T-helper 17 cell (primary cell): Measurements from ENCODE around the gene PSME2. TPM values are rescaled to one million over a fixed set of nuclear protein-coding genes. Genes with fewer than 3 reads are reported as not detected.
A peak's percentile ranks its signal among the peaks of the same experiment; 100 is the strongest.

Experiments
- ATAC-seq: fragments of 150-1000 bp; cut with Tn5 transposase; 2 replicates; pipeline ENCODE4 v1.10.0; 2021; ENCODE audit warnings: mild to moderate bottlenecking, moderate library complexity
- DNase-seq, 3 donors: peaks; one replicate each; pipeline versions ENCODE4 v3.0.0 to v3.0.0-alpha.2; 2020 to 2021
- H3K9me3 ChIP-seq: one replicate; pipeline ENCODE4 v1.7.0; 2013; ENCODE audit warnings: low read length, mild to moderate bottlenecking; ENCODE audit not compliant: control insufficient read depth, poor library complexity, severe bottlenecking
- H3K27ac Mint-ChIP-seq: one replicate; pipeline ENCODE4 v1.8.0; 2022; ENCODE audit warnings: mild to moderate bottlenecking, moderate library complexity, mixed read lengths
- H3K27me3 Mint-ChIP-seq: one replicate; pipeline ENCODE4 v1.8.0; 2022; ENCODE audit warnings: mixed read lengths
- H3K36me3 Mint-ChIP-seq: one replicate; pipeline ENCODE4 v1.8.0; 2022; ENCODE audit warnings: low read depth, mixed read lengths
- H3K4me1 Mint-ChIP-seq: one replicate; pipeline ENCODE4 v1.8.0; 2022; ENCODE audit warnings: mild to moderate bottlenecking, mixed read lengths
- H3K4me3 Mint-ChIP-seq: one replicate; pipeline ENCODE4 v1.8.0; 2022; ENCODE audit warnings: mild to moderate bottlenecking, moderate library complexity, mixed read lengths
- total RNA-seq, 4 donors: library from RNA in 2 of 4; stranded (reverse) in 2 of 4; gene quantifications; one replicate each; pipeline ENCODE4 v1.2.3 and lab custom pipeline; 2022 to 2026

PSME2 gene, protein sequence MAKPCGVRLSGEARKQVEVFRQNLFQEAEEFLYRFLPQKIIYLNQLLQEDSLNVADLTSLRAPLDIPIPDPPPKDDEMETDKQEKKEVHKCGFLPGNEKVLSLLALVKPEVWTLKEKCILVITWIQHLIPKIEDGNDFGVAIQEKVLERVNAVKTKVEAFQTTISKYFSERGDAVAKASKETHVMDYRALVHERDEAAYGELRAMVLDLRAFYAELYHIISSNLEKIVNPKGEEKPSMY
- total RNA-seq, result 100 to 1,000 TPM; 134 to 141 TPM
- 74.1 to 129 reads per million in 2 donors for total RNA-seq (lab: John Stamatoyannopoulos, UW)

- Mint-ChIP-seq H3K4me1 (peaks cover 53% of the 10 kb centered on the region), H3K27me3 (no peaks in the 10 kb centered on the region), H3K4me3 (peak within 1 kb of the TSS; percentile 98), H3K36me3 (peaks cover 2% of the 10 kb centered on the region), H3K27ac (peak within 1 kb of the TSS; percentile 91)
- no peaks in the 10 kb centered on the region for H3K9me3 ChIP-seq
- DNase-seq, result peak; percentile 57 to 83 (median 75)
- peak; percentile 65 for ATAC-seq
Observed at GRCh38 chr14:24146453-24146977, at the start of gene PSME2. TSS of gene PSME2 (minus strand) at chr14:24146610. CDS start at chr14:24146581, 29 bp downstream.

GRCh38 chr14:24195186-24196070 lies 49.0 kb upstream of the PSME2 start, which contains the start of gene TM9SF1:
TSS of gene TM9SF1 (minus strand) at chr14:24195441. CDS start at chr14:24195019, 422 bp downstream.
- DNase-seq, result peak; percentile 79 to 84 (median 82)
- peaks cover 3% of the 10 kb centered on the region for H3K36me3 Mint-ChIP-seq
- peak; percentile 90 for ATAC-seq
- peaks cover 36% of the 10 kb centered on the region for H3K4me1 Mint-ChIP-seq
- H3K9me3 ChIP-seq, result no peaks in the 10 kb centered on the region
- peak within 1 kb of the TSS; percentile 97 for H3K27ac Mint-ChIP-seq
- no peaks in the 10 kb centered on the region for H3K27me3 Mint-ChIP-seq
- peak within 1 kb of the TSS; percentile 95 for H3K4me3 Mint-ChIP-seq

DNA sequence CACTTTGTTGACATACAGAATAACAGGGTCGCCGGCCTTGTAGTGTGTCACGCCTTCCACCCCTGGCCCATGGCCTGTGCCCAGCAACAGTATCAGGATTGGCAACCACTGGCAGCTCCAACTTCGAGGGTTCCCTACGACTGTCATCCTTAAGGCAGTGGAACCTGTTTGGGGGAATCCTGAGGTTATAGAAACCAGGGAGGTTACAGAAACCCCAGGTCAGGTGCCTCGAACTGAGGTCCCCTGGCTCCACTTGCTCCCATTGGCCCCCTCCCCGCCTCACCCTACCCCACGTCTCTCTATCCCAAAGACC lies 48.4 kb upstream of the PSME2 start:
- Mint-ChIP-seq H3K27me3 (no peaks in the 10 kb centered on the region), H3K4me3 (peak overlapping the region; percentile 95), H3K27ac (peak overlapping the region; percentile 97), H3K36me3 (peaks cover 3% of the 10 kb centered on the region), H3K4me1 (peaks cover 36% of the 10 kb centered on the region)
- ATAC-seq, result no peak
- DNase-seq, result no peak
- no peaks in the 10 kb centered on the region for H3K9me3 ChIP-seq

DNA sequence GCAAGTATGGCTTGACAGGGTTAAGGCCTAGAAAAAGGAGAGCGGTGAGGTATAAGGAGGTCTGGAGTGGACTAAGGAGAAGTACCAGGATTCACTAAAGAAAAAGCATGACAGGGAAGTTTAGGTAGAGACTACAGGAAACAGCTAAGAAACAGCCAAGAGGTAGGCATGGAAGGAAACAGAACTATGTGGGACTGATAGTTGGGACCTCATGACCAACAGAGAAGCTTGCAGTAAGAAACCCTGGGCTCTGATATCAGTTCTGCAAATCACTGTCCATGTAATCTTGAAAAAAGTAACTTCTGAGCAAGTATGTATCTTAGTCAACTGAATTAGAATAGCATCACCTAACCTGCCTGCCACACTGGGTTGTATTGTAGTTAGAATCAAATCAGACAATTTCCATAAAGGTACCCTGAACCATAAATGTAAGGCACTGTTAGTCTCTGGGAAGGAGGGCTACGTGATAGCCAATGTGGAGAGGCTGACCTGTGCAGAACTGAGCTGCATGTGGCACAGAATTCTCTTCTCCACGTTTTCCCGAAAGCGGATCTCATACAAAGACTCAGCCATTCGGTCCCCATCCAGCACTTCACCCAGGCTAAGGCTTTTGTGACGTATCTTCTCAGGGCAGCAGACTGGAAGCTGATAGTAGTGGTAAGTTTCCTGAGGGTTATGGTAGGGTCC lies 47.9 kb upstream of the PSME2 start:
- H3K4me1 Mint-ChIP-seq, result peaks cover 37% of the 10 kb centered on the region
- DNase-seq (no peak), ATAC-seq (no peak)
- peak overlapping the region; percentile 97 for H3K27ac Mint-ChIP-seq
- H3K27me3 Mint-ChIP-seq, result no peaks in the 10 kb centered on the region
- H3K36me3 Mint-ChIP-seq, result peaks cover 3% of the 10 kb centered on the region
- H3K9me3 ChIP-seq, result no peaks in the 10 kb centered on the region
- H3K4me3 Mint-ChIP-seq, result peak overlapping the region; percentile 95

DNA sequence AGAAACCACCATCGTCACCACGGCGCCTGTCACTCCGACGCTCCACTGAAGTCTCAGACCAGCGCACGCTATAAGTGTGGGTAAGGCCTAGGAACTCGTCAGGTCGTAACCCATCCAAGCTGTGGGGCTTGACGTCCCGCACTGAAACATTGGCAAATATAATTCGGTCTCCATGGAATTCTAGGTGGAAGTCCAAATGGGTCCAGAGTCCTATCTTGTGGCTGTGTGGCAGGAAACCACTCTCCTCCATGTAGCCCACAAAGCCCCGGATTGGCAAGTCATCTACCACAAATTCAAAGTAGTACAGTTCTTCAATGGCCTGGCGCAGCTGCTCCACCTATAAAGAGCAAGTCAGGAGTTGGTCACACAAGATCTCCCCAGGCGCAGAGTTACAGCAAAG lies 46.5 kb upstream of the PSME2 start:
- peaks cover 31% of the 10 kb centered on the region for H3K4me1 Mint-ChIP-seq
- no peak overlapping the region for H3K4me3 Mint-ChIP-seq
- no peaks in the 10 kb centered on the region for H3K27me3 Mint-ChIP-seq
- DNase-seq (no peak), ATAC-seq (no peak)
- H3K27ac Mint-ChIP-seq, result peak overlapping the region; percentile 82
- peaks cover 3% of the 10 kb centered on the region for H3K36me3 Mint-ChIP-seq
- no peaks in the 10 kb centered on the region for H3K9me3 ChIP-seq

- DNase-seq (no peak), ATAC-seq (no peak)
- Mint-ChIP-seq H3K4me3 (no peak overlapping the region), H3K27me3 (no peaks in the 10 kb centered on the region), H3K4me1 (peaks cover 31% of the 10 kb centered on the region), H3K27ac (no peak overlapping the region), H3K36me3 (peaks cover 3% of the 10 kb centered on the region)
- H3K9me3 ChIP-seq, result no peaks in the 10 kb centered on the region
Observed at GRCh38 chr14:24190416-24190815, 44.0 kb upstream of the PSME2 start.

GRCh38 chr14:24189460-24189859 lies 43.0 kb upstream of the PSME2 start:
- peaks cover 26% of the 10 kb centered on the region for H3K4me1 Mint-ChIP-seq
- H3K9me3 ChIP-seq, result no peaks in the 10 kb centered on the region
- ATAC-seq (no peak), DNase-seq (no peak)
- no peaks in the 10 kb centered on the region for H3K27me3 Mint-ChIP-seq
- H3K27ac Mint-ChIP-seq, result peak overlapping the region; percentile 97
- H3K4me3 Mint-ChIP-seq, result no peak overlapping the region
- peaks cover 3% of the 10 kb centered on the region for H3K36me3 Mint-ChIP-seq

DNA sequence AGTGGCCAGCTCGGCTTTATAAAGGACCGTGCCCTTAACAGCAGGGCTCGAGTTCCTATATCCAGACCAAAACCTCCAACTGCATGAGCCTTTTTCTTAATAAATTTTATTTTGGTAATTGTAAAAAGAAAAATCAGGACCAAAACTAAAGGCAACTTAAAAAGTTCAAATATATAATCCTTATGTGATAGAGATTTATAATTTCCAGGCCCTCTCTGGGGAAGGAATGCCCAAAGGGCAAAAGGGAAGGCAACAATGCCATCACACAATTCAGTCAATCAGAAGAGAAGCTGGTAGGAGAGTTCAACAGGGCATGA lies 42.6 kb upstream of the PSME2 start:
- DNase-seq (no peak), ATAC-seq (no peak)
- Mint-ChIP-seq H3K4me3 (peak overlapping the region; percentile 93), H3K27ac (peak overlapping the region; percentile 97), H3K27me3 (no peaks in the 10 kb centered on the region), H3K4me1 (peaks cover 22% of the 10 kb centered on the region), H3K36me3 (peaks cover 3% of the 10 kb centered on the region)
- H3K9me3 ChIP-seq, result no peaks in the 10 kb centered on the region

DNA sequence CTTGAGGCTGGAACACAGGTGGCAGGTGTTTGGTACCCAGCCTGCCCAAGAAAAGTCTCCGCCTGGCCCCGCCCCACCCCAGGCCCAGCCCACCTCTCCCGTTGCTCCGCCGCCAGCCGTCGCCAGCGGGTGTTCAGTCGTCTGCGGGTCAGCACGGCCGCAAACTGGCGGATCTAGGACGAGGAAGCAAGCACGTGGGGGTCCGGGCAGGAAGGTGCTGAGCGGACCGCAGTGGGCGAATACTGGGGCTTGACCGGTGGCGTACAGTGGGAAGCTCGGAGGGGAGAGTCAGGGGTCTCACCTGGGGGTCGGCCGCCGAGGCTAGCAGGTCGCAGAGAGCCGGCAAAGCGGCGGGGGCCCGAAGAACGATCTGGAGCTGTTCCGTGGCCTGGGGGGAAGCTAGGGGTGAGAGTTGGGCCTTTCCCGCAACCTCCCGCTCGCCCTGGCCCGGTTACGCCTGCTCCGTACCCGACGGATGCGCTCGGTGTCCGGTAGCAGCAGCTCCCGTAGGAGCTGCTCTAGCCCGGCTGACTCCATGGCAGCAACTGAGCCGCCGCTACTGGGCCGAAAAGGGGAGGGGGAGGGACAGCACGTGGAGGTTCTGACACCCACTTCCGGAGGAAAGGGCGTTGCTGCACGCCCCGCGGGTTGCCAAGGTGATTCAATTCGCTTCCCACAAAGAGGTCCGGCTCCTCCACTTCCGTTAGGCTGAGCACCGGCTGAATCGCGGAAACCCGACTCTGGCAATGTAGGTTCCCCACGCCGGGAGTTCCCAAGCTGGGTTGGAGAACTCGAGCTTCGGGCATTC lies 42.0 kb upstream of the PSME2 start, which contains the start of gene IPO4:
Gene IPO4, minus strand, starts transcription at position 566 of the 808 bp plus-strand sequence. Its CDS starts 29 bp downstream, at position 537.
- H3K27me3 Mint-ChIP-seq, result no peaks in the 10 kb centered on the region
- H3K9me3 ChIP-seq, result no peaks in the 10 kb centered on the region
- peak within 1 kb of the TSS; percentile 97 for H3K27ac Mint-ChIP-seq
- DNase-seq (peak; percentile 86 to 92 (median 88)), ATAC-seq (peak; percentile 93)
- peaks cover 22% of the 10 kb centered on the region for H3K4me1 Mint-ChIP-seq
- peaks cover 3% of the 10 kb centered on the region for H3K36me3 Mint-ChIP-seq
- peak within 1 kb of the TSS; percentile 93 for H3K4me3 Mint-ChIP-seq

GRCh38 chr14:24187539-24187915 lies 41.1 kb upstream of the PSME2 start:
- no peak for ATAC-seq

GRCh38 chr14:24186831-24187538 lies 40.6 kb upstream of the PSME2 start:
- H3K36me3 Mint-ChIP-seq, result no peaks in the 10 kb centered on the region
- no peak for ATAC-seq
- DNase-seq, result no peak
- H3K4me3 Mint-ChIP-seq, result peak overlapping the region; percentile 82
- H3K4me1 Mint-ChIP-seq, result peaks cover 24% of the 10 kb centered on the region
- H3K27me3 Mint-ChIP-seq, result no peaks in the 10 kb centered on the region
- peak overlapping the region; percentile 97 for H3K27ac Mint-ChIP-seq
- H3K9me3 ChIP-seq, result no peaks in the 10 kb centered on the region

More at GRCh38 chr14:24187539-24187915, 41.1 kb upstream of the PSME2 start:
- no peaks in the 10 kb centered on the region for H3K9me3 ChIP-seq
- DNase-seq, result no peak
- Mint-ChIP-seq H3K36me3 (peaks cover 2% of the 10 kb centered on the region), H3K27ac (peak overlapping the region; percentile 97), H3K27me3 (no peaks in the 10 kb centered on the region), H3K4me3 (peak overlapping the region; percentile 93), H3K4me1 (peaks cover 25% of the 10 kb centered on the region)

GRCh38 chr14:24185741-24186140 lies 39.3 kb upstream of the PSME2 start:
- no peak for ATAC-seq
- Mint-ChIP-seq H3K4me3 (no peak overlapping the region), H3K36me3 (peaks cover 2% of the 10 kb centered on the region), H3K27me3 (no peaks in the 10 kb centered on the region), H3K27ac (no peak overlapping the region), H3K4me1 (peaks cover 27% of the 10 kb centered on the region)
- no peak for DNase-seq
- no peaks in the 10 kb centered on the region for H3K9me3 ChIP-seq
